ENCODE data around the gene BDH1. TPM values are rescaled to one million over a fixed set of nuclear protein-coding genes. Genes with fewer than 3 reads are reported as not detected.
"Not testable (repeated sequence)": the region's sequence is repeated elsewhere in the genome, so short reads cannot be mapped to it uniquely, and the experiment has no call there.

The BDH1 gene
- polyA plus RNA-seq, 1 experiment = 6.1 TPM

GRCh38 chr3:197518881-197519421 is 36.8 kb downstream of the BDH1 start:
- H3K9me3 ChIP-seq (ENCODE audit: control insufficient read depth, insufficient read depth, low read length) = no peaks in the 10 kb centered on the region; the same call in 1 of the 2 replicates
- H3K27ac ChIP-seq (ENCODE audit: low read depth, low read length) = no peak overlapping the region
- ChIA-PET CTCF (no interaction called here), POLR2A (no interaction called here)
- H3K4me3 ChIP-seq (ENCODE audit: low read depth, low read length) = no peak overlapping the region
- no peaks in the 10 kb centered on the region for H3K27me3 ChIP-seq (ENCODE audit: control insufficient read depth, insufficient read depth, low read length)
- TF ChIP-seq, protein P1, sequence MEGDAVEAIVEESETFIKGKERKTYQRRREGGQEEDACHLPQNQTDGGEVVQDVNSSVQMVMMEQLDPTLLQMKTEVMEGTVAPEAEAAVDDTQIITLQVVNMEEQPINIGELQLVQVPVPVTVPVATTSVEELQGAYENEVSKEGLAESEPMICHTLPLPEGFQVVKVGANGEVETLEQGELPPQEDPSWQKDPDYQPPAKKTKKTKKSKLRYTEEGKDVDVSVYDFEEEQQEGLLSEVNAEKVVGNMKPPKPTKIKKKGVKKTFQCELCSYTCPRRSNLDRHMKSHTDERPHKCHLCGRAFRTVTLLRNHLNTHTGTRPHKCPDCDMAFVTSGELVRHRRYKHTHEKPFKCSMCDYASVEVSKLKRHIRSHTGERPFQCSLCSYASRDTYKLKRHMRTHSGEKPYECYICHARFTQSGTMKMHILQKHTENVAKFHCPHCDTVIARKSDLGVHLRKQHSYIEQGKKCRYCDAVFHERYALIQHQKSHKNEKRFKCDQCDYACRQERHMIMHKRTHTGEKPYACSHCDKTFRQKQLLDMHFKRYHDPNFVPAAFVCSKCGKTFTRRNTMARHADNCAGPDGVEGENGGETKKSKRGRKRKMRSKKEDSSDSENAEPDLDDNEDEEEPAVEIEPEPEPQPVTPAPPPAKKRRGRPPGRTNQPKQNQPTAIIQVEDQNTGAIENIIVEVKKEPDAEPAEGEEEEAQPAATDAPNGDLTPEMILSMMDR (IDR thresholded peaks at IDR 0.05; ENCODE audit: low read depth, low read length) = no peak
- no peak for DNase-seq (ENCODE audit: low read depth, low spot score)

DNA sequence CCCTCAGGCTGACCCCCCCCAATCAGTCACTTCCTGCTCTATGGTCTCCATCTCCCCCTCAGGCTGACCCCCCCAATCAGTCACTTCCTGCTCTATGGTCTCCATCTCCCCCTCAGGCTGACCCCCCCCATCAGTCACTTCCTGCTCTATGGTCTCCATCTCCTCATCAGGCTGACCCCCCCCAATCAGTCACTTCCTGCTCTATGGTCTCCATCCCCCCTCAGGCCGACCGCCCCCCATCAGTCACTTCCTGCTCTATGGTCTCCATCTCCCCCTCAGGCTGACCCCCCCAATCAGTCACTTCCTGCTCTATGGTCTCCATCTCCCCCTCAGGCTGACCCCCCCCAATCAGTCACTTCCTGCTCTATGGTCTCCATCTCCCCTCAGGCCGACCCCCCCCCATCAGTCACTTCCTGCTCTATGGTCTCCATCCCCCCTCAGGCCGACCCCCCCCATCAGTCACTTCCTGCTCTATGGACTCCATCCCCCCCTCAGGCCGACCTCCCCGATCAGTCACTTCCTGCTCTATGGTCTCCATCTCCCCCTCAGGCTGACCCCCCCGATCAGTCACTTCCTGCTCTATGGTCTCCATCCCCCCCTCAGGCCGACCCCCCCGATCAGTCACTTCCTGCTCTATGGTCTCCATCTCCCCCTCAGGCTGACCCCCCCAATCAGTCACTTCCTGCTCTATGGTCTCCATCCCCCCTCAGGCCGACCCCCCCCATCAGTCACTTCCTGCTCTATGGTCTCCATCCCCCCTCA is 37.7 kb downstream of the BDH1 start:
- H3K27ac ChIP-seq (ENCODE audit: low read depth, low read length); DNase-seq (ENCODE audit: low read depth, low spot score); POLR2A ChIA-PET; H3K9me3 ChIP-seq (ENCODE audit: control insufficient read depth, insufficient read depth, low read length); H3K27me3 ChIP-seq (ENCODE audit: control insufficient read depth, insufficient read depth, low read length); H3K4me3 ChIP-seq (ENCODE audit: low read depth, low read length); CTCF ChIA-PET: not testable (repeated sequence)

GRCh38 chr3:197516890-197517606 is 38.7 kb downstream of the BDH1 start:
- H3K27me3 ChIP-seq (ENCODE audit: control insufficient read depth, insufficient read depth, low read length); H3K9me3 ChIP-seq (ENCODE audit: control insufficient read depth, insufficient read depth, low read length); DNase-seq (ENCODE audit: low read depth, low spot score); POLR2A ChIA-PET; H3K4me3 ChIP-seq (ENCODE audit: low read depth, low read length): not testable (repeated sequence)
- CTCF ChIA-PET = interaction anchor here (1.5 kb wide), 1 partner anchor 260 kb away, joined by 5 read pairs; no protein-coding TSS in a partner anchor
- peak overlapping the region; percentile 52 for H3K27ac ChIP-seq (ENCODE audit: low read depth, low read length)

GRCh38 chr3:197516517-197516889 is 39.3 kb downstream of the BDH1 start:
- POLR2A ChIA-PET = no interaction called here
- no peak overlapping the region for H3K4me3 ChIP-seq (ENCODE audit: low read depth, low read length)
- CTCF ChIA-PET = interaction anchor here (1.5 kb wide), 1 partner anchor 260 kb away, joined by 5 read pairs; no protein-coding TSS in a partner anchor

DNA sequence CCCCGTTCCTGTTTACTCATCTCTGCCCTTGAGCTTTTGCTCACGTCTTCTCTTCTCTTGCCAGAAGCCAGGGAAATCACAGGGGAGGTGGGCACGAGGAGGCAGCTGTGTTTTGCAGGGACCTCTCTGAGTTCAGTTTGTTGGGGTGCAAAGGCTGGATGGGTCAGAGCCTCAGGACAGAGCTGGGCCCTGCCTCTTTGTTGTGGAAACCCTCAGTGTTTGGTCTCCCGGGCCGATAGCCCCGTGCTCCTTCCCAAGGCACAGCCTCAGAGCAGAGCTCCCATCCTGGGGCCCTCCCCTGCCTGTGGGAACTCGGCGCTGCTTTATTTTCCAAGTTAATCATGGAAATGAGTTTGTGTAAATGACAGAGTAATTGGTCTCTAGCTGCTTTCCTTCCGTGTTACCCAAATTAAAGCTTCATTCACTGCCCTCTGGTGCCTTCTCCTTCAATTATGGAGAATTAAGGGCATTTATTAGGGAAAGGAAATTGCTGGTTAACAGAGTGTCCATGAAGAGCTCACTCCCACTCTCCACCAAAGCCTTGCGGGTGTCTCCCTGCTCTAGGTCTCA is 40.9 kb downstream of the BDH1 start:
- CTCF ChIA-PET = interaction anchor here (1.2 to 6.6 kb wide), 2 partner anchors 258 to 294 kb away, joined by 3 to 74 read pairs; no protein-coding TSS in a partner anchor
- POLR2A ChIA-PET = no interaction called here
- Histone ChIP-seq H3K9me3 (ENCODE audit: control insufficient read depth, insufficient read depth, low read length) (peaks cover 6% of the 10 kb centered on the region; the same call in 1 of the 2 replicates), H3K4me3 (ENCODE audit: low read depth, low read length) (no peak overlapping the region), H3K27ac (ENCODE audit: low read depth, low read length) (no peak overlapping the region), H3K27me3 (ENCODE audit: control insufficient read depth, insufficient read depth, low read length) (no peaks in the 10 kb centered on the region)
- no peak for DNase-seq (ENCODE audit: low read depth, low spot score)
- TF ChIP-seq, protein P1 (IDR thresholded peaks at IDR 0.05; ENCODE audit: low read depth, low read length) = no peak

More at GRCh38 chr3:197516517-197516889, 39.3 kb downstream of the BDH1 start:
- TF ChIP-seq, protein P1 (IDR thresholded peaks at IDR 0.05; ENCODE audit: low read depth, low read length) = no peak
- H3K27ac ChIP-seq (ENCODE audit: low read depth, low read length) = peak overlapping the region; percentile 52
- H3K27me3 ChIP-seq (ENCODE audit: control insufficient read depth, insufficient read depth, low read length) = no peaks in the 10 kb centered on the region
- peak; percentile 67 for DNase-seq (ENCODE audit: low read depth, low spot score)
- H3K9me3 ChIP-seq (ENCODE audit: control insufficient read depth, insufficient read depth, low read length) = peaks cover 6% of the 10 kb centered on the region; the same call in 1 of the 2 replicates
